ENCODE results near the gene GLI1.
"Not testable (repeated sequence)": the region's sequence is repeated elsewhere in the genome, so short reads cannot be mapped to it uniquely, and the experiment has no call there.

DNA sequence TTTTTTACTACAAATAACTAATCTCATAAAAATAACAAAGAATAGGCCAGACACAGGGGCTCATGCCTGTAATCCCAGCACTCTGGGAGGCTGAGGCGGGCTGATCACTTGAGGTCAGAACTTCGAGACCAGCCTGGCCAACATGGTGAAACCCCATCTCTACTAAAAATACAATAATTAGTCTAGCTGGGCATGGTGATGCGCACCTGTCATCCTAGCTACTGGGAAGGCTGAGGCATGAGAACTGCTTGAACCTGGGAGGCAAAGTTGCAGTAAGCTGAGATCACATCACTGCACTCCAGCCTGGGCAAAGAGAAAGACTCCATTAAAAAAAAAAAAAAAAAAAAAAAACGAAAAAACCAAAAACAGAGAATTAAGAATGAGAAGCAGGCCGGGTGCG, 45.4 kb upstream of the GLI1 start:
- not testable (repeated sequence) for TF ChIP-seq POLR2A (IDR thresholded peaks at IDR 0.05)
- TF ChIP-seq, protein P1, sequence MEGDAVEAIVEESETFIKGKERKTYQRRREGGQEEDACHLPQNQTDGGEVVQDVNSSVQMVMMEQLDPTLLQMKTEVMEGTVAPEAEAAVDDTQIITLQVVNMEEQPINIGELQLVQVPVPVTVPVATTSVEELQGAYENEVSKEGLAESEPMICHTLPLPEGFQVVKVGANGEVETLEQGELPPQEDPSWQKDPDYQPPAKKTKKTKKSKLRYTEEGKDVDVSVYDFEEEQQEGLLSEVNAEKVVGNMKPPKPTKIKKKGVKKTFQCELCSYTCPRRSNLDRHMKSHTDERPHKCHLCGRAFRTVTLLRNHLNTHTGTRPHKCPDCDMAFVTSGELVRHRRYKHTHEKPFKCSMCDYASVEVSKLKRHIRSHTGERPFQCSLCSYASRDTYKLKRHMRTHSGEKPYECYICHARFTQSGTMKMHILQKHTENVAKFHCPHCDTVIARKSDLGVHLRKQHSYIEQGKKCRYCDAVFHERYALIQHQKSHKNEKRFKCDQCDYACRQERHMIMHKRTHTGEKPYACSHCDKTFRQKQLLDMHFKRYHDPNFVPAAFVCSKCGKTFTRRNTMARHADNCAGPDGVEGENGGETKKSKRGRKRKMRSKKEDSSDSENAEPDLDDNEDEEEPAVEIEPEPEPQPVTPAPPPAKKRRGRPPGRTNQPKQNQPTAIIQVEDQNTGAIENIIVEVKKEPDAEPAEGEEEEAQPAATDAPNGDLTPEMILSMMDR (IDR thresholded peaks at IDR 0.05 in 4 of 5, conservative IDR thresholded peaks at IDR 0.05 in 1 of 5), result not testable (repeated sequence)

All from gastrocnemius medialis (tissue), 4 donors.